Panc1 (cell line): ENCODE measurements around the gene IFNA21. TPM values are rescaled to one million over a fixed set of nuclear protein-coding genes. Genes with fewer than 3 reads are reported as not detected.

Experiments
- ATAC-seq: fragments of 200-7000 bp; cut with Tn5 transposase; 2 replicates; pipeline ENCODE4 v1.9.1; 2020; ENCODE audit warnings: mild to moderate bottlenecking, moderate library complexity
- BruUV-seq: library from RNA; stranded (reverse); fragments of 400-500 nt; replicated peaks from 2 replicates; lab custom pipeline; 2021; lab: Mats Ljungman, UMichigan
- CTCF ChIA-PET: fragments of 300-600 bp; sonication (Branson Sonifier 250); formaldehyde crosslinking; loops from one replicate; lab custom pipeline; 2022; ENCODE audit warnings: antibody characterized with exemption; lab: Charles Lee
- POLR2A ChIA-PET: fragments of 300-600 bp; sonication (Branson Sonifier 250); formaldehyde crosslinking; loops from one replicate; lab custom pipeline; 2022; ENCODE audit warnings: antibody characterized with exemption; lab: Charles Lee
- DNase-seq: peaks from one replicate; pipeline ENCODE4 v3.0.0-alpha.2; 2010; ENCODE audit warnings: low read depth, low spot score
- H3K27ac ChIP-seq: 2 replicates; pipeline ENCODE4 v1.5.1; 2011; ENCODE audit warnings: mild to moderate bottlenecking, low read length, inconsistent platforms
- H3K27me3 ChIP-seq: fragments of 200-500 bp; sonication (Bioruptor generic); 2 replicates; pipeline ENCODE4 v1.6.0; 2014; ENCODE audit warnings: low read length, inconsistent platforms; ENCODE audit not compliant: control insufficient read depth, insufficient read depth
- H3K36me3 ChIP-seq: fragments of 200-500 bp; sonication (Bioruptor generic); 2 replicates; pipeline ENCODE4 v1.5.1; 2014; ENCODE audit warnings: inconsistent platforms, mild to moderate bottlenecking, low read length, moderate library complexity; ENCODE audit not compliant: control insufficient read depth, insufficient read depth
- H3K4me1 ChIP-seq: 2 replicates; pipeline ENCODE4 v1.5.1; 2011; ENCODE audit warnings: inconsistent platforms, mild to moderate bottlenecking, low read length, moderate library complexity; ENCODE audit not compliant: control insufficient read depth, insufficient read depth
- H3K4me3 ChIP-seq, 2 experiments: 2 replicates each; pipeline ENCODE4 v1.5.1; 2011 to 2012; ENCODE audit warnings: low read depth in 2 of 2, low read length in 2 of 2, mild to moderate bottlenecking in 2 of 2, inconsistent platforms in 1 of 2, moderate library complexity in 1 of 2
- H3K9me3 ChIP-seq: fragments of 200-500 bp; sonication (Bioruptor generic); 2 replicates; pipeline ENCODE4 v1.5.1; 2014; ENCODE audit warnings: low read depth, mild to moderate bottlenecking, inconsistent platforms, low read length, moderate library complexity; ENCODE audit not compliant: control insufficient read depth, insufficient read depth
- POLR2AphosphoS5 ChIP-seq: IDR thresholded peaks from 2 replicates; pipeline ENCODE4 v1.6.1; 2012; ENCODE audit warnings: mild to moderate bottlenecking, low read depth, low read length, moderate library complexity
- REST ChIP-seq, 2 experiments: IDR thresholded peaks; 2 replicates each; pipeline ENCODE4 v1.6.1; 2011 to 2012; ENCODE audit warnings: low read depth in 2 of 2, control low read depth in 1 of 2, low read length in 1 of 2, mild to moderate bottlenecking in 1 of 2, moderate library complexity in 1 of 2; ENCODE audit not compliant: insufficient read depth in 1 of 2
- SIN3A ChIP-seq: IDR thresholded peaks from 2 replicates; pipeline ENCODE4 v1.6.1; 2012; ENCODE audit warnings: low read depth, mild to moderate bottlenecking, low read length, moderate library complexity, borderline replicate concordance; ENCODE audit not compliant: insufficient read depth
- TCF7L2 ChIP-seq: IDR thresholded peaks from 2 replicates; pipeline ENCODE4 v1.6.1; 2011; ENCODE audit warnings: mild to moderate bottlenecking, low read depth, low read length, inconsistent platforms
- in situ Hi-C: cut with HindIII; loops from 2 replicates; pipeline ENCODE4 v1.10.0; 2016; ENCODE audit warnings: low sequenced_read_pairs, low pct_unique_long_range_greater_than_20kb
- intact Hi-C: fragments of 100-400 bp; cut with micrococcal nuclease; formaldehyde crosslinking; loops from one replicate; pipeline ENCODE4 v1.10.0; 2022; ENCODE audit not compliant: unreplicated experiment
- total RNA-seq: library from RNA; stranded (reverse); gene quantifications from one replicate; pipeline ENCODE4 v1.2.1, GENCODE V29; 2021; ENCODE audit not compliant: unreplicated experiment
- TF ChIP-seq, protein P1 (sequence below): fragments of 450-650 bp; IDR thresholded peaks from 2 replicates; pipeline ENCODE4 v1.5.1; 2017; ENCODE audit warnings: mild to moderate bottlenecking

Gene IFNA21
- total RNA-seq, 1 experiment from 2014 or later, result not detected

DNA sequence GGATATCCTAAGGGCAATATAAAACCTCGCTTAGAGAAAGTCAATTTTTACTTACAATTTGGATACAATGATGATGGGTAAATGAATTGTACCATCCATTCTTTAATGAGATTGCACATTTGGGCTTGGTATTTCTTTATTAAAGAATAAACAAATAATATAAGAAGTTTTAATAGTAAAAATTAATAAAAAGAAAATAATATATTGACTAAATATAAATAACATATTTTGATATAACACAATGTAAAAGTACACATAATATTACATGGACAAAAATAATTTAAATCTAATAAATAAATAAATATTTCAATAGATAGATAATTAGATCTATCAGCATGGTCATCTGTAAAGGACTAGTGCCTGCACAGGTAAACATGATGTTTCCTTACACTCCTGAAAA is 944 bp downstream of the IFNA21 start:
- intact Hi-C loops, result no loop called here
- ATAC-seq (no peak), DNase-seq (no peak)
- Histone ChIP-seq H3K36me3 (no peaks in the 10 kb centered on the region), H3K9me3 (no peaks in the 10 kb centered on the region), H3K4me1 (no peaks in the 10 kb centered on the region), H3K4me3 (no peak overlapping the region), H3K27ac (no peak overlapping the region), H3K27me3 (no peaks in the 10 kb centered on the region)
- BruUV-seq, result no TSS peak
- TF ChIP-seq POLR2AphosphoS5 (no peak), TCF7L2 (no peak)
- ChIA-PET CTCF (no interaction called here), POLR2A (no interaction called here)
- in situ Hi-C loops, result no loop called here

GRCh38 chr9:21160178-21160577 is 6.3 kb downstream of the IFNA21 start:
- POLR2A ChIA-PET, result no interaction called here
- ATAC-seq (no peak), DNase-seq (no peak)
- no peak for TF ChIP-seq SIN3A
- TF ChIP-seq, protein P1, sequence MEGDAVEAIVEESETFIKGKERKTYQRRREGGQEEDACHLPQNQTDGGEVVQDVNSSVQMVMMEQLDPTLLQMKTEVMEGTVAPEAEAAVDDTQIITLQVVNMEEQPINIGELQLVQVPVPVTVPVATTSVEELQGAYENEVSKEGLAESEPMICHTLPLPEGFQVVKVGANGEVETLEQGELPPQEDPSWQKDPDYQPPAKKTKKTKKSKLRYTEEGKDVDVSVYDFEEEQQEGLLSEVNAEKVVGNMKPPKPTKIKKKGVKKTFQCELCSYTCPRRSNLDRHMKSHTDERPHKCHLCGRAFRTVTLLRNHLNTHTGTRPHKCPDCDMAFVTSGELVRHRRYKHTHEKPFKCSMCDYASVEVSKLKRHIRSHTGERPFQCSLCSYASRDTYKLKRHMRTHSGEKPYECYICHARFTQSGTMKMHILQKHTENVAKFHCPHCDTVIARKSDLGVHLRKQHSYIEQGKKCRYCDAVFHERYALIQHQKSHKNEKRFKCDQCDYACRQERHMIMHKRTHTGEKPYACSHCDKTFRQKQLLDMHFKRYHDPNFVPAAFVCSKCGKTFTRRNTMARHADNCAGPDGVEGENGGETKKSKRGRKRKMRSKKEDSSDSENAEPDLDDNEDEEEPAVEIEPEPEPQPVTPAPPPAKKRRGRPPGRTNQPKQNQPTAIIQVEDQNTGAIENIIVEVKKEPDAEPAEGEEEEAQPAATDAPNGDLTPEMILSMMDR, result no peak
- no peak for TF ChIP-seq TCF7L2
- Histone ChIP-seq H3K36me3 (no peaks in the 10 kb centered on the region), H3K4me1 (no peaks in the 10 kb centered on the region), H3K27ac (no peak overlapping the region), H3K4me3 (no peak overlapping the region), H3K27me3 (no peaks in the 10 kb centered on the region), H3K9me3 (no peaks in the 10 kb centered on the region)
- in situ Hi-C loops, result no loop called here
- no TSS peak for BruUV-seq
- intact Hi-C loops, result no loop called here
- CTCF ChIA-PET, result no interaction called here

- ATAC-seq, result no peak
These were observed 11.0 kb downstream of the IFNA21 start for GRCh38 chr9:21155501-21155900.

More at GRCh38 chr9:21155501-21155900, 11.0 kb downstream of the IFNA21 start:
- Histone ChIP-seq H3K27me3 (no peaks in the 10 kb centered on the region), H3K36me3 (no peaks in the 10 kb centered on the region), H3K4me3 (no peak overlapping the region), H3K27ac (no peak overlapping the region), H3K4me1 (no peaks in the 10 kb centered on the region), H3K9me3 (no peaks in the 10 kb centered on the region)
- intact Hi-C loops (no loop called here), in situ Hi-C loops (no loop called here)
- ChIA-PET CTCF (no interaction called here), POLR2A (no interaction called here)
- no TSS peak for BruUV-seq
- no peak for DNase-seq
- TF ChIP-seq, protein P1, result no peak
- TF ChIP-seq TCF7L2 (no peak), SIN3A (no peak), POLR2AphosphoS5 (no peak), REST (IDR thresholded peaks at IDR 0.05; ENCODE audit: insufficient read depth in 1 of 2, low read depth in 2 of 2, low read length in 1 of 2) (no peak)
